Heart left ventricle (tissue), 16 donors: ENCODE measurements around the gene KCNJ12. TPM values are rescaled to one million over a fixed set of nuclear protein-coding genes. Genes with fewer than 3 reads are reported as not detected.
"Not testable (repeated sequence)": the region's sequence is repeated elsewhere in the genome, so short reads cannot be mapped to it uniquely, and the experiment has no call there.

Experiments
- ATAC-seq, 4 donors: fragments of 200-7000 bp; cut with Tn5 transposase; one replicate each; pipeline ENCODE4 v1.9.1; 2020 to 2022; ENCODE audit warnings: moderate library complexity in 4 of 4, mild to moderate bottlenecking in 3 of 4, moderate number of reproducible peaks in 1 of 4
- DNase-seq, 5 donors: peaks; one replicate each; pipeline ENCODE4 v3.0.0-alpha.2; 2020
- H3K27ac ChIP-seq, 12 donors: fragments of 200-600 bp; sonication (generic) in 4 of 12; one replicate each; pipeline versions ENCODE4 v1.5.0 to v1.8.0; 2016 to 2022; ENCODE audit warnings: mild to moderate bottlenecking in 2 of 12
- H3K27me3 ChIP-seq, 9 donors: fragments of 200-600 bp; sonication (generic) in 2 of 9; one replicate each; pipeline versions ENCODE4 v1.5.1 to v1.8.0; 2016 to 2022; ENCODE audit warnings: mild to moderate bottlenecking in 3 of 9
- H3K36me3 ChIP-seq, 9 donors: fragments of 200-600 bp; sonication (generic) in 2 of 9; one replicate each; pipeline versions ENCODE4 v1.5.0 to v1.8.0; 2018 to 2022; ENCODE audit warnings: mild to moderate bottlenecking in 2 of 9
- H3K4me1 ChIP-seq, 12 donors: fragments of 200-600 bp; sonication (generic) in 4 of 12; one replicate each; pipeline versions ENCODE4 v1.5.0 to v1.8.0; 2016 to 2022; ENCODE audit warnings: mild to moderate bottlenecking in 3 of 12
- H3K4me3 ChIP-seq, 12 donors: fragments of 200-600 bp; sonication (generic) in 4 of 12; one replicate each; pipeline versions ENCODE4 v1.5.0 to v1.8.0; 2017 to 2022; ENCODE audit warnings: mild to moderate bottlenecking in 9 of 12, moderate library complexity in 4 of 12
- H3K9me3 ChIP-seq, 12 donors: fragments of 200-600 bp; sonication (generic) in 4 of 12; one replicate each; pipeline versions ENCODE4 v1.5.0 to v1.8.0; 2016 to 2022; ENCODE audit warnings: mild to moderate bottlenecking in 1 of 12
- POLR2A ChIP-seq, 2 donors: fragments of 450-650 bp; IDR thresholded peaks; one replicate each; pipeline ENCODE4 v1.6.1; 2017; ENCODE audit warnings: antibody characterized with exemption in 2 of 2, mild to moderate bottlenecking in 2 of 2, moderate library complexity in 2 of 2
- WGBS, 4 donors: extraction: QIAGEN DNeasy Blood & Tissue Kit in 2 of 4; methylation state at CpG; one replicate each; pipeline versions ENCODE4 v1.1.5 to v1.1.7; 2013 to 2018; 5-methylcytosine and 5-hydroxymethylcytosine counted together
- intact Hi-C, 10 donors: fragments of 100-400 bp; cut with DNase I; formaldehyde crosslinking; loops; one replicate each; pipeline versions ENCODE4 v1.11.1 to v1.14.2; 2022
- long read RNA-seq, 3 donors: library from polyadenylated mRNA; unstranded; transcript quantifications; one replicate each; pipeline ENCODE4 v2.0.0, GENCODE V29; 2020 to 2021
- polyA plus RNA-seq, 2 donors: library from polyadenylated mRNA; stranded (reverse); fragments of 200-250 nt; gene quantifications; one replicate each; pipeline ENCODE4 v1.2.3, GENCODE V29; 2013
- total RNA-seq, 9 donors: library from RNA; depleted of rRNA in 2 of 9; stranded (reverse); fragments of >200 nt in 2 of 9; fragmentation: NEBNext Ultra II Directional in 3 of 9; extraction: Animal tissue kit (Norgen Biotek cat#: 25700) in 3 of 9; gene quantifications; one replicate each; pipeline versions ENCODE4 v1.1.0 to v1.2.4, GENCODE V29; 2016 to 2023
- TF ChIP-seq, protein P1 (sequence below), 12 donors: fragments of 200-600 bp; sonication (generic) in 4 of 12; IDR thresholded peaks; one replicate each; pipeline versions ENCODE4 v1.5.0 to v1.8.0; 2018 to 2022; ENCODE audit warnings: antibody characterized with exemption in 12 of 12, mild to moderate bottlenecking in 5 of 12
- donor health status: ischemic (EF 13 %, LVEDD 7.1; RV severe dilation, severe dysfunction).
- donor health status: healthy with polysubstance abuse.
- donor health status: DM: no; HTN: yes; CAD: no.
- donor health status: DM: no; HTN: no; CAD: no.
- donor health status: ischemic (EF 25% LVEDD 6.9; RV normal size, moderate dysfunction).
- donor health status: ischemic (EF 25% LVEDD 5.7; RV mildly dilated, moderate dysfunction).
- donor health status: healthy.
- donor health status: DM: yes; HTN: yes; CAD: no.
- donor health status: ischemic (EF 35%, LVEDD 5.7; RV mildly dilated, moderate dysfunction).
- donor health status: nonischemic (EF 11% LVEDD 7.7; RV severe dilation, severe dysfunction).
- donor health status: DM: yes; HTN: yes; CAD: no.
- donor health status: PGD.
- donor health status: ischemic (EF 29% LVEDD 5.4; RV normal size, mild dysfunction).
- donor health status: nonischemic (EF 23%, LVEDD 6.1; RV moderate dilation, normal function).

Gene KCNJ12
- total RNA-seq (10 to 100 TPM in 3 of 9 donors, 1 to 10 TPM in 6; 7.5 to 24.2 (median 9.1) TPM), polyA plus RNA-seq (1 to 10 TPM; 6.6 to 7.3 TPM)
- long read RNA-seq, donor 1, full-length matches to known transcripts: 8 of 21 reads
- long read RNA-seq, donor 1, partial matches to known transcripts: 0 of 21 reads
- long read RNA-seq, donor 1, other reads (novel, unspliced or antisense): 13 of 21 reads
- long read RNA-seq, donor 2, full-length matches to known transcripts: 2 of 12 reads
- long read RNA-seq, donor 2, partial matches to known transcripts: 5 of 12 reads
- long read RNA-seq, donor 2, other reads (novel, unspliced or antisense): 5 of 12 reads
- long read RNA-seq, donor 3, full-length matches to known transcripts: 9 of 14 reads
- long read RNA-seq, donor 3, partial matches to known transcripts: 0 of 14 reads
- long read RNA-seq, donor 3, other reads (novel, unspliced or antisense): 5 of 14 reads

DNA sequence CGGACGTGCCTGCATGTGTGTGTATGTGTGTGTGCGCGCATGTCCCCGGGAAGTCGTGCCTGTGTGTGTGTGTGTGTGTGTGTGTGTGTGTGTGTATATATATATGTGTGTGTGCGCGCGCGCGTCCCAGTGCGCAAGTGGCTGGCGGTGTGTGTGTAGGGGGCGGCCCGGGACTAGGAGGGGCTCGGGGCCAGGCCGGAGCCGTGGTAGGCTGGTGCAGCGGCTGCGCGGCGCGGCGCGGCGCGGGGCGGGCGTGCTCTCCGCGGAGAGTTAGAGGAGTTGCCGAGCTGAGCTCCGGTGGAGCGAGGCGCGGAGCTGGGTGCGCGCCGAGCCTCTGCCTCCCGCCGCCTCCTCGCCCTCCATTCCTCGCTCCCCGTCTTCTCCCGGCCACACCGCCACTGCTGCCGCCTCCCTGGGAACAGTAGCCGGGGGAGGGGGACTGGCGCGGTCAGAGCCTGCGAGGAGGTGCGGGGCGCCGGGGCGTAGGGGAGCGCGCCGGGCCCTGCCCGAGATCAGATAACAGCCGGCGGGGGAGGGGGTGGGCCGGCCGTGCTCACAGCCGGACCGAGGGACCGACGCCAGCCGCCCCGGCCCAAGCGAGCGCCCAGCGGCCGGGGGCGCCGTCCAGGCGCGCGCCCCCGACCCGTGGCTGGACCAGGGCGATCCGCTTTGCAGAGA lies at the start of gene KCNJ12:
Gene KCNJ12, plus strand, starts transcription at position 277 of the 678 bp plus-strand sequence. CDS start 38,986 bp downstream, outside the sequence.
- 1 to 2% (median 2%) methylated on average over 47 to 82 of the region's 82 CpGs for WGBS, 4 donors
- Histone ChIP-seq H3K36me3 (no peaks in the 10 kb centered on the region), H3K4me1 (peaks cover 0 to 74% (median 31%) of the 10 kb centered on the region in 12 donors), H3K4me3 (peak within 1 kb of the TSS; percentile 51 to 85 (median 59)), H3K27me3 (peaks cover 0 to 31% (median 0%) of the 10 kb centered on the region in 9 donors), H3K9me3 (no peaks in the 10 kb centered on the region), H3K27ac (peak within 1 kb of the TSS in 10 of 12 donors; percentile 56 to 85 (median 68))
- ATAC-seq (peak in 3 of 4 donors; percentile 24 to 62 (median 52)), DNase-seq (peak in 1 of 5 donors; percentile 59)
- TF ChIP-seq, protein P1, sequence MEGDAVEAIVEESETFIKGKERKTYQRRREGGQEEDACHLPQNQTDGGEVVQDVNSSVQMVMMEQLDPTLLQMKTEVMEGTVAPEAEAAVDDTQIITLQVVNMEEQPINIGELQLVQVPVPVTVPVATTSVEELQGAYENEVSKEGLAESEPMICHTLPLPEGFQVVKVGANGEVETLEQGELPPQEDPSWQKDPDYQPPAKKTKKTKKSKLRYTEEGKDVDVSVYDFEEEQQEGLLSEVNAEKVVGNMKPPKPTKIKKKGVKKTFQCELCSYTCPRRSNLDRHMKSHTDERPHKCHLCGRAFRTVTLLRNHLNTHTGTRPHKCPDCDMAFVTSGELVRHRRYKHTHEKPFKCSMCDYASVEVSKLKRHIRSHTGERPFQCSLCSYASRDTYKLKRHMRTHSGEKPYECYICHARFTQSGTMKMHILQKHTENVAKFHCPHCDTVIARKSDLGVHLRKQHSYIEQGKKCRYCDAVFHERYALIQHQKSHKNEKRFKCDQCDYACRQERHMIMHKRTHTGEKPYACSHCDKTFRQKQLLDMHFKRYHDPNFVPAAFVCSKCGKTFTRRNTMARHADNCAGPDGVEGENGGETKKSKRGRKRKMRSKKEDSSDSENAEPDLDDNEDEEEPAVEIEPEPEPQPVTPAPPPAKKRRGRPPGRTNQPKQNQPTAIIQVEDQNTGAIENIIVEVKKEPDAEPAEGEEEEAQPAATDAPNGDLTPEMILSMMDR (IDR thresholded peaks at IDR 0.05): no peak
- peak in 1 of 2 donors; percentile 38 for TF ChIP-seq POLR2A (IDR thresholded peaks at IDR 0.05)
- intact Hi-C loops: loop anchor here in 2 of 10 donors (5.0 to 10.0 kb wide), 3 partner anchors 54 to 71 kb away; no protein-coding TSS in a partner anchor

GRCh38 chr17:21327921-21328320 lies 48.2 kb upstream of the KCNJ12 start:
- peaks cover 0 to 15% (median 0%) of the 10 kb centered on the region in 12 donors for H3K9me3 ChIP-seq
- H3K4me3 ChIP-seq, H3K36me3 ChIP-seq, H3K27me3 ChIP-seq, DNase-seq, H3K27ac ChIP-seq, H3K4me1 ChIP-seq, ATAC-seq: not testable (repeated sequence)
- intact Hi-C loops: loop anchor here in 1 of 10 donors (10.0 kb wide), 1 partner anchor 53 kb away; no protein-coding TSS in a partner anchor
- 77 to 83% (median 81%) methylated on average over 1 of the region's 1 CpG for WGBS, 4 donors

DNA sequence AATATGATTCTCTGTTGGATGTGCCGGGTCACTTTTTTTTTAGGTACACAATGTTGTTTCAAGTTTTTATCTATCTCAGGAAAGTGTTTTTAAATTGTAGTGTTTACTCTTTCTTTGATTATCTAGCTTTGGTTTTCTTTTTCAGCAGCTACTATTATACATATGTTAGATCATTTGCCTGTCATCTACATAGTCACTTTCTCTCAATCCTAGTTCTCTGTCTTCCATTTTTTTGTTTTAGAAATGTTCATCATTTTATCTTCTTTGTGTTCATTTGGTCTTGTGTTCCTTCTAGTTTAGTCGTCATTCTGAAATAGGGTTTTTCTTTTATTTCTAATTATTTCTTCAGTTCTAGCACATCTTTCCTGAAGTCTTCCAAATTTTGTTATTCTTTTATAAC lies 47.4 kb upstream of the KCNJ12 start:
- ATAC-seq, H3K27ac ChIP-seq, DNase-seq, H3K4me3 ChIP-seq, H3K36me3 ChIP-seq, H3K27me3 ChIP-seq, H3K4me1 ChIP-seq: not testable (repeated sequence)
- WGBS, 4 donors: 57 to 77% (median 74%) methylated on average over 2 of the region's 2 CpGs
- intact Hi-C loops: loop anchor here in 1 of 10 donors (10.0 kb wide), 1 partner anchor 54 kb away; no protein-coding TSS in a partner anchor
- H3K9me3 ChIP-seq: peaks cover 0 to 15% (median 0%) of the 10 kb centered on the region in 12 donors

- Histone ChIP-seq H3K9me3 (peaks cover 0 to 15% (median 0%) of the 10 kb centered on the region in 12 donors), H3K4me3 (no peak overlapping the region), H3K27ac (no peak overlapping the region), H3K36me3 (no peaks in the 10 kb centered on the region), H3K27me3 (no peaks in the 10 kb centered on the region), H3K4me1 (no peaks in the 10 kb centered on the region)
- TF ChIP-seq, protein P1 (IDR thresholded peaks at IDR 0.05): no peak
- no peak for TF ChIP-seq POLR2A (IDR thresholded peaks at IDR 0.05)
- WGBS, 4 donors: 76 to 91% (median 80%) methylated on average over 9 of the region's 9 CpGs
- no peak for ATAC-seq
- intact Hi-C loops: no loop called here
- peak in 1 of 5 donors; percentile 27 for DNase-seq
These were observed 45.6 kb upstream of the KCNJ12 start for GRCh38 chr17:21330436-21331160.

- H3K9me3 ChIP-seq, DNase-seq, H3K27me3 ChIP-seq, H3K4me1 ChIP-seq, H3K27ac ChIP-seq, H3K4me3 ChIP-seq, H3K36me3 ChIP-seq, intact Hi-C loops: not testable (repeated sequence)
- 75 to 81% (median 78%) methylated on average over 4 of the region's 4 CpGs for WGBS, 4 donors
- ATAC-seq: peak in 1 of 4 donors; percentile 5
These were observed 39.4 kb upstream of the KCNJ12 start for GRCh38 chr17:21336541-21337294.

DNA sequence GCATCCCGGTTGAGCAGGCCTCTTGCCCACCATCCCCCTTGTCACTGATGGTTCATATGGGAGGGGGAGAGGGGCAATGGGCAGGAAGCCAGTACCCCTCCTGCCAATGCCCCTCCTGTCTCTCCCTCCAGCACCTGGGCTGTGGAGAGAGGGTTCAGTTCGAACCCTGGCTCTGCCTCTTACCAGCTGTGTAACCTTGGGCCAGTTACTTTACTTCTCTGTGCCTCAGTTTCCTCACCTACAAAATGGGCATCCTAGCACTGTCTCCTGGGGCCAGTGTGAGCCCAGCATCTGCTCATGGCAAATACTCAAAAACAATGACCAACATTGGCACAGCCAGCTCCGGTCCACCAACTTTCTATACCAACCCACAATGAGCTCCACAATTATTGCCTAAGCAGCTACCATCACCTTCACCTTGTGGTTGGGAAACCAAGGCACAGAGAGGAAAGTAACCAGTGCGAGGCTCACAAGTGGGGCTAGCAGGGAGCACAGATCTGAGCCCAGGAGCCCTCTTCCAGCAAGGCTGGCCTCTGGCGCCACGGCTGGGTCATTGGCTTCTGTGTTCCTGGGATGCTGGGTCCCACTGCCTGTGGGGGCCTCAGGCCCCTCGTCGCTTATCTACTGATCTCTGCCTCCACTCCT lies 38.1 kb upstream of the KCNJ12 start:
- H3K36me3 ChIP-seq, H3K4me1 ChIP-seq, H3K9me3 ChIP-seq, intact Hi-C loops, H3K4me3 ChIP-seq, H3K27me3 ChIP-seq: not testable (repeated sequence)
- ATAC-seq (peak in 1 of 4 donors; percentile 3), DNase-seq (peak in 1 of 5 donors; percentile 54)
- 57 to 71% (median 69%) methylated on average over 8 of the region's 8 CpGs for WGBS, 4 donors
- H3K27ac ChIP-seq: peak overlapping the region in 1 of 12 donors; percentile 33
